GM12878 (cell line): ENCODE data around the gene PPDPF. TPM values are rescaled to one million over a fixed set of nuclear protein-coding genes. Genes with fewer than 3 reads are reported as not detected.

ENCODE experiments used
- EP300 ChIP-seq, 2 experiments: fragments of 150-350 bp in 1 of 2; IDR thresholded peaks; 2 replicates each; pipeline ENCODE4 v1.6.1; 2011 to 2012; ENCODE audit warnings: low read depth in 2 of 2, low read length in 2 of 2, borderline replicate concordance in 1 of 2, improper control_type of control experiment in 1 of 2, inconsistent platforms in 1 of 2; ENCODE audit not compliant: control insufficient read depth in 1 of 2
- NFIC ChIP-seq: IDR thresholded peaks from 2 replicates; pipeline ENCODE4 v1.6.1; 2012; ENCODE audit warnings: low read depth, mild to moderate bottlenecking, inconsistent platforms, low read length, moderate library complexity
- NRF1 ChIP-seq: conservative IDR thresholded peaks from 2 replicates; pipeline ENCODE4 v1.6.1; 2011; ENCODE audit warnings: mild to moderate bottlenecking, low read depth, low read length, improper control_type of control experiment
- PML ChIP-seq: IDR thresholded peaks from 2 replicates; pipeline ENCODE4 v1.6.1; 2012; ENCODE audit warnings: low read length, inconsistent platforms
- RCOR1 ChIP-seq: conservative IDR thresholded peaks from 2 replicates; pipeline ENCODE4 v1.6.1; 2012; ENCODE audit warnings: low read depth, low read length, improper control_type of control experiment
- SUPT20H ChIP-seq: IDR thresholded peaks from 2 replicates; pipeline ENCODE4 v1.6.1; 2011; ENCODE audit warnings: low read depth, mild to moderate bottlenecking, low read length, moderate library complexity, borderline replicate concordance; ENCODE audit not compliant: control insufficient read depth
- TCF12 ChIP-seq: IDR thresholded peaks from 2 replicates; pipeline ENCODE4 v1.6.1; 2011; ENCODE audit warnings: low read depth, mild to moderate bottlenecking, low read length
- WRNIP1 ChIP-seq: IDR thresholded peaks from 2 replicates; pipeline ENCODE4 v1.6.1; 2011; ENCODE audit warnings: low read depth, low read length, improper control_type of control experiment, borderline replicate concordance
- YY1 ChIP-seq: IDR thresholded peaks from 2 replicates; pipeline ENCODE4 v1.6.1; 2011; ENCODE audit warnings: low read depth, mild to moderate bottlenecking, low read length
- ZNF207 ChIP-seq: fragments of 450-650 bp; IDR thresholded peaks from 2 replicates; pipeline ENCODE4 v1.6.1; 2014; ENCODE audit warnings: antibody characterized with exemption, mild to moderate bottlenecking, borderline replicate concordance
- ZNF274 ChIP-seq: IDR thresholded peaks from one replicate; pipeline ENCODE4 v1.8.0; 2011; ENCODE audit not compliant: insufficient read length, insufficient read depth
- ZNF384 ChIP-seq: IDR thresholded peaks from 2 replicates; pipeline ENCODE4 v1.6.1; 2012; ENCODE audit warnings: low read depth, mild to moderate bottlenecking, low read length, improper control_type of control experiment, borderline replicate concordance
- polyA plus RNA-seq, 11 experiments: library from polyadenylated mRNA; depleted of rRNA in 4 of 11; unstranded in 6 of 11; stranded (reverse) in 5 of 11; fragments of >200 nt; fragmentation: Nextera tagmentation in 4 of 11; fragmentation: Illumina TruSeq in 1 of 11; extraction: Ambion mirVana in 4 of 11; extraction: Trizol in 1 of 11; gene quantifications; 1 replicate in 1 of 11; 2 replicates in 10 of 11; pipeline versions ENCODE4 v1.2.1 to v1.2.3, GENCODE V29; 2011 to 2016; ENCODE audit warnings: inconsistent platforms in 2 of 11, missing spikeins in 2 of 11, low read depth in 1 of 11
- total RNA-seq, 4 experiments: library from RNA; depleted of rRNA in 3 of 4; stranded (reverse); fragments of >200 nt in 3 of 4; fragmentation: Illumina TruSeq in 1 of 4; extraction: Trizol in 1 of 4; gene quantifications; 2 replicates each; pipeline versions ENCODE4 v1.2.1 to v1.2.3, GENCODE V29; 2013 to 2021
- TF ChIP-seq, protein P1 (sequence below): fragments of 450-650 bp; formaldehyde crosslinking; IDR thresholded peaks from 2 replicates; pipeline ENCODE4 v1.4.0; 2020; ENCODE audit warnings: mild to moderate bottlenecking, moderate library complexity
- TF ChIP-seq, protein P2 (sequence below): fragments of 450-650 bp; IDR thresholded peaks from 2 replicates; pipeline ENCODE4 v1.6.1; 2014; ENCODE audit warnings: mild to moderate bottlenecking
- TF ChIP-seq, protein P3 (sequence below): fragments of 450-650 bp; formaldehyde crosslinking; IDR thresholded peaks from 2 replicates; pipeline ENCODE4 v1.4.0; 2022; ENCODE audit warnings: mild to moderate bottlenecking, moderate library complexity
- TF ChIP-seq, protein P4 (sequence below): IDR thresholded peaks from 2 replicates; pipeline ENCODE4 v1.6.1; 2012; ENCODE audit warnings: improper control_type of control experiment, low read depth, low read length; ENCODE audit not compliant: insufficient replicate concordance

The PPDPF gene
- total and polyA plus RNA-seq, 10 of the 15 experiments (the other 5 are each of a cell fraction or from before 2014, with no cell fraction given), result 0.32 to 154 (median 22.8) TPM

DNA sequence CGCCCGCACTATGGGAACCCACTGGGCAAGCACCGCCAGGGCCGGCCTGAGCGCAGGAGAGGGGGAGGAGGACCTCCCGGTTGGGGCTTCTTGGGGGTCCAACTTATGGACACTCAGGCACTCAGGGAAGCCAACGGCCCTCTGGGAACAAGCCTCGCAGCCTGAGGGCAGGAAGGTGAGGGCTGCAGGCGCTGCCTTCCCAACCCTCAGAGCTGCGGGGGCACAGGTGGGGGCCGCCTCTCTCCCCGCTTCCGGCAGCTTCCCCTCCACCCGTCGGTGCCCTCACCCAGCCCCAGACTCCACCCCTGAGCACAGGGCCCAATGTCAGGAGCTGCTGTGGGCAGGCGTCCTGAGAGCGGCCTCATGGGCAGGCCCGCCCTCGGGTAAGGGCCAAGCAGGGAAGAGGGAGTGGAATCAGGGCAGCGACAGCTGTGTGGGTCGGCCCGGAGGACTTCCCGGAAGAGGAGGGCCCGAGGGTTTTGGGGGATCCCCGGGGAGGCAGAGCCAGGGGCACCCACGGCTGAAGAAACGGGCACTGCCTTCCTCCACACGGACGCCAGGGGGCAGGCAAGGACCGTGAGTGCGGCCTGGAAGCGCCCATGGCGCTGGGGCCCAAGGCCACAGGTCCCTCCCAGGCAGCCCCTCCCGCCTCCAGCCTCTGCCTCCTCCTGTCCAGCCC lies 17.1 kb downstream of the PPDPF start (continued):
- TF ChIP-seq, protein P1, sequence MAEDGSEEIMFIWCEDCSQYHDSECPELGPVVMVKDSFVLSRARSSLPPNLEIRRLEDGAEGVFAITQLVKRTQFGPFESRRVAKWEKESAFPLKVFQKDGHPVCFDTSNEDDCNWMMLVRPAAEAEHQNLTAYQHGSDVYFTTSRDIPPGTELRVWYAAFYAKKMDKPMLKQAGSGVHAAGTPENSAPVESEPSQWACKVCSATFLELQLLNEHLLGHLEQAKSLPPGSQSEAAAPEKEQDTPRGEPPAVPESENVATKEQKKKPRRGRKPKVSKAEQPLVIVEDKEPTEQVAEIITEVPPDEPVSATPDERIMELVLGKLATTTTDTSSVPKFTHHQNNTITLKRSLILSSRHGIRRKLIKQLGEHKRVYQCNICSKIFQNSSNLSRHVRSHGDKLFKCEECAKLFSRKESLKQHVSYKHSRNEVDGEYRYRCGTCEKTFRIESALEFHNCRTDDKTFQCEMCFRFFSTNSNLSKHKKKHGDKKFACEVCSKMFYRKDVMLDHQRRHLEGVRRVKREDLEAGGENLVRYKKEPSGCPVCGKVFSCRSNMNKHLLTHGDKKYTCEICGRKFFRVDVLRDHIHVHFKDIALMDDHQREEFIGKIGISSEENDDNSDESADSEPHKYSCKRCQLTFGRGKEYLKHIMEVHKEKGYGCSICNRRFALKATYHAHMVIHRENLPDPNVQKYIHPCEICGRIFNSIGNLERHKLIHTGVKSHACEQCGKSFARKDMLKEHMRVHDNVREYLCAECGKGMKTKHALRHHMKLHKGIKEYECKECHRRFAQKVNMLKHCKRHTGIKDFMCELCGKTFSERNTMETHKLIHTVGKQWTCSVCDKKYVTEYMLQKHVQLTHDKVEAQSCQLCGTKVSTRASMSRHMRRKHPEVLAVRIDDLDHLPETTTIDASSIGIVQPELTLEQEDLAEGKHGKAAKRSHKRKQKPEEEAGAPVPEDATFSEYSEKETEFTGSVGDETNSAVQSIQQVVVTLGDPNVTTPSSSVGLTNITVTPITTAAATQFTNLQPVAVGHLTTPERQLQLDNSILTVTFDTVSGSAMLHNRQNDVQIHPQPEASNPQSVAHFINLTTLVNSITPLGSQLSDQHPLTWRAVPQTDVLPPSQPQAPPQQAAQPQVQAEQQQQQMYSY (CRISPR knock-in tag), result no peak
- TF ChIP-seq ZNF384 (no peak), TCF12 (peak; percentile 80), RCOR1 (no peak), SUPT20H (no peak), PML (no peak), ZNF207 (no peak), NRF1 (no peak; the same call in 1 of the 2 replicates), NFIC (no peak), YY1 (peak; percentile 91), ZNF274 (no peak), WRNIP1 (no peak), EP300 (IDR thresholded peaks at IDR 0.05; ENCODE audit: borderline replicate concordance in 1 of 2, control insufficient read depth in 1 of 2, low read depth in 2 of 2, low read length in 2 of 2) (peak in 1 of 2 experiments; percentile 10; a peak in 1 of 4 replicates)
- TF ChIP-seq, protein P2, sequence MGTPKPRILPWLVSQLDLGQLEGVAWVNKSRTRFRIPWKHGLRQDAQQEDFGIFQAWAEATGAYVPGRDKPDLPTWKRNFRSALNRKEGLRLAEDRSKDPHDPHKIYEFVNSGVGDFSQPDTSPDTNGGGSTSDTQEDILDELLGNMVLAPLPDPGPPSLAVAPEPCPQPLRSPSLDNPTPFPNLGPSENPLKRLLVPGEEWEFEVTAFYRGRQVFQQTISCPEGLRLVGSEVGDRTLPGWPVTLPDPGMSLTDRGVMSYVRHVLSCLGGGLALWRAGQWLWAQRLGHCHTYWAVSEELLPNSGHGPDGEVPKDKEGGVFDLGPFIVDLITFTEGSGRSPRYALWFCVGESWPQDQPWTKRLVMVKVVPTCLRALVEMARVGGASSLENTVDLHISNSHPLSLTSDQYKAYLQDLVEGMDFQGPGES, result no peak
- TF ChIP-seq, protein P3, sequence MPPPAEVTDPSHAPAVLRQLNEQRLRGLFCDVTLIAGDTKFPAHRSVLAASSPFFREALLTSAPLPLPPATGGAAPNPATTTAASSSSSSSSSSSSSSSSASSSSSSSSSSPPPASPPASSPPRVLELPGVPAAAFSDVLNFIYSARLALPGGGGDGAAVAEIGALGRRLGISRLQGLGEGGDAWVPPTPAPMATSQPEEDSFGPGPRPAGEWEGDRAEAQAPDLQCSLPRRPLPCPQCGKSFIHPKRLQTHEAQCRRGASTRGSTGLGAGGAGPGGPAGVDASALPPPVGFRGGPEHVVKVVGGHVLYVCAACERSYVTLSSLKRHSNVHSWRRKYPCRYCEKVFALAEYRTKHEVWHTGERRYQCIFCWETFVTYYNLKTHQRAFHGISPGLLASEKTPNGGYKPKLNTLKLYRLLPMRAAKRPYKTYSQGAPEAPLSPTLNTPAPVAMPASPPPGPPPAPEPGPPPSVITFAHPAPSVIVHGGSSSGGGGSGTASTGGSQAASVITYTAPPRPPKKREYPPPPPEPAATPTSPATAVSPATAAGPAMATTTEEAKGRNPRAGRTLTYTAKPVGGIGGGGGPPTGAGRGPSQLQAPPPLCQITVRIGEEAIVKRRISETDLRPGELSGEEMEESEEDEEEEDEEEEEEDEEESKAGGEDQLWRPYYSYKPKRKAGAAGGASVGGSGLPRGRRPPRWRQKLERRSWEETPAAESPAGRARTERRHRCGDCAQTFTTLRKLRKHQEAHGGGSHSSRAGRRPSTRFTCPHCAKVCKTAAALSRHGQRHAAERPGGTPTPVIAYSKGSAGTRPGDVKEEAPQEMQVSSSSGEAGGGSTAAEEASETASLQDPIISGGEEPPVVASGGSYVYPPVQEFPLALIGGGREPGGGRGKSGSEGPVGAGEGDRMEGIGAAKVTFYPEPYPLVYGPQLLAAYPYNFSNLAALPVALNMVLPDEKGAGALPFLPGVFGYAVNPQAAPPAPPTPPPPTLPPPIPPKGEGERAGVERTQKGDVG, result no peak
- TF ChIP-seq, protein P4, sequence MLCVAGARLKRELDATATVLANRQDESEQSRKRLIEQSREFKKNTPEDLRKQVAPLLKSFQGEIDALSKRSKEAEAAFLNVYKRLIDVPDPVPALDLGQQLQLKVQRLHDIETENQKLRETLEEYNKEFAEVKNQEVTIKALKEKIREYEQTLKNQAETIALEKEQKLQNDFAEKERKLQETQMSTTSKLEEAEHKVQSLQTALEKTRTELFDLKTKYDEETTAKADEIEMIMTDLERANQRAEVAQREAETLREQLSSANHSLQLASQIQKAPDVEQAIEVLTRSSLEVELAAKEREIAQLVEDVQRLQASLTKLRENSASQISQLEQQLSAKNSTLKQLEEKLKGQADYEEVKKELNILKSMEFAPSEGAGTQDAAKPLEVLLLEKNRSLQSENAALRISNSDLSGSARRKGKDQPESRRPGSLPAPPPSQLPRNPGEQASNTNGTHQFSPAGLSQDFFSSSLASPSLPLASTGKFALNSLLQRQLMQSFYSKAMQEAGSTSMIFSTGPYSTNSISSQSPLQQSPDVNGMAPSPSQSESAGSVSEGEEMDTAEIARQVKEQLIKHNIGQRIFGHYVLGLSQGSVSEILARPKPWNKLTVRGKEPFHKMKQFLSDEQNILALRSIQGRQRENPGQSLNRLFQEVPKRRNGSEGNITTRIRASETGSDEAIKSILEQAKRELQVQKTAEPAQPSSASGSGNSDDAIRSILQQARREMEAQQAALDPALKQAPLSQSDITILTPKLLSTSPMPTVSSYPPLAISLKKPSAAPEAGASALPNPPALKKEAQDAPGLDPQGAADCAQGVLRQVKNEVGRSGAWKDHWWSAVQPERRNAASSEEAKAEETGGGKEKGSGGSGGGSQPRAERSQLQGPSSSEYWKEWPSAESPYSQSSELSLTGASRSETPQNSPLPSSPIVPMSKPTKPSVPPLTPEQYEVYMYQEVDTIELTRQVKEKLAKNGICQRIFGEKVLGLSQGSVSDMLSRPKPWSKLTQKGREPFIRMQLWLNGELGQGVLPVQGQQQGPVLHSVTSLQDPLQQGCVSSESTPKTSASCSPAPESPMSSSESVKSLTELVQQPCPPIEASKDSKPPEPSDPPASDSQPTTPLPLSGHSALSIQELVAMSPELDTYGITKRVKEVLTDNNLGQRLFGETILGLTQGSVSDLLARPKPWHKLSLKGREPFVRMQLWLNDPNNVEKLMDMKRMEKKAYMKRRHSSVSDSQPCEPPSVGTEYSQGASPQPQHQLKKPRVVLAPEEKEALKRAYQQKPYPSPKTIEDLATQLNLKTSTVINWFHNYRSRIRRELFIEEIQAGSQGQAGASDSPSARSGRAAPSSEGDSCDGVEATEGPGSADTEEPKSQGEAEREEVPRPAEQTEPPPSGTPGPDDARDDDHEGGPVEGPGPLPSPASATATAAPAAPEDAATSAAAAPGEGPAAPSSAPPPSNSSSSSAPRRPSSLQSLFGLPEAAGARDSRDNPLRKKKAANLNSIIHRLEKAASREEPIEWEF, result no peak
